NCI-H2029 treated with DMSO at 0.1 percent for 48 hours (cell line): ENCODE measurements around the gene ART5.

ENCODE experiments used
- DNase-seq: peaks from one replicate; lab custom pipeline; 2025; lab: John Stamatoyannopoulos, UW

Gene ART5, protein sequence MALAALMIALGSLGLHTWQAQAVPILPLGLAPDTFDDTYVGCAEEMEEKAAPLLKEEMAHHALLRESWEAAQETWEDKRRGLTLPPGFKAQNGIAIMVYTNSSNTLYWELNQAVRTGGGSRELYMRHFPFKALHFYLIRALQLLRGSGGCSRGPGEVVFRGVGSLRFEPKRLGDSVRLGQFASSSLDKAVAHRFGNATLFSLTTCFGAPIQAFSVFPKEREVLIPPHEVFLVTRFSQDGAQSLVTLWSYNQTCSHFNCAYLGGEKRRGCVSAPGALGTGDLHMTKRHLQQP

DNA sequence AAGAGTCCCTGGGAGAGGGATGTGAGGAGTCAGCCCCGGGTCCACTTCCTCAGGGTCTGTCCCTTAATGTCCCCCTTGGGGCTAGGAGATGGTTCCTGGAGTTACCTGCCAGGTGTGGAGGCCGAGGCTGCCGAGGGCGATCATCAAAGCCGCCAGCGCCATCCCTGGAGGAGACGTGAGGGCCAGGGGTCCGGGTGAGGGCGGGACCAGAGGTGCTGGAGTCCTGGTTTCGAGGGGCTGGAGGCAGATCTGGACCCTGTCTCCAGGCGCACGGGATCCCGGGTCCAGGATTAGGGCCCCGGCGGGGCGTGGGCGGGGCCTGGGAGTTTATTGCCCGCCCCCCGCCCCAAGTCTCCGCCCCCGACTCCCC lies at the start of gene ART5:
ART5 (minus strand) TSS at position 292 of the 370 bp plus-strand sequence; CDS start at position 162, 130 bp downstream.
- DNase-seq: no peak

DNA sequence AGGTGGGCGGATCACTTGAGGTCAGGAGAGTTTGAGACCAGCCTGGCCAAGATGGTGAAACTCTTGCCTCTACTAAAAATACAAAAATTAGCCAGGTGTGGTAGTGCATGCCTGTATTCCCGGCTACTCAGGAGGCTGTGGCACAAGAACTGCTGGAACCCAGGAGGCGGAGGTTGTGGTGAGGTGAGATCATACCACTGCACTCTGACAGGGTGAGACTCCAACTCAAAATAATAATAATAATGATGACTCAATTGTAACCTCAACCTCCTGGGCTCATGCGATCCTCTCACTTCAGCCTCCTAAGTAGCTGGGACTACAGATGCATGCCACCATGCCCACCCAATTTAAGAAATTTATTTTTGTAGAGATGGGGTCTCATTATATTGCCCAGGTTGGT lies 45.0 kb upstream of the ART5 start:
- no peak for DNase-seq

DNA sequence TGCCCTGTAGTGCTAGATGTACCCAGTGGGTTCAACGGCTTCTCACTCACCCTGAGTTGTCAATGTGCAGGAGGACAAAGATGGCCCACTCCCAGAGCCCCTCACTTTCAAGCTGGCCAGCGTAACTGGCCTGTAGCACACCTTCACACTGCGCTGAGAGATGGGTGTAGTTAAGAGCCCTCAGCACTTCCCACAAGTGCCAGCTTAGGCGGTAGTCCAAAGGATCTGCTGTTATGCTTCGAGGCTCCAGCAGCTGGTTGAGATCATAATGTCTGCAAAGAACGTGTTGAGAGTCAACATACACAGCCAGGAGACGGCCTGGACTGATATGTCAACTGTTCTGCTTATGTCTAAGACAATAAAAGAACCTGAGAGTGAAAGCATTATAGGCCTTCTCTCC lies 44.1 kb upstream of the ART5 start:
- peak; percentile 58 for DNase-seq

DNA sequence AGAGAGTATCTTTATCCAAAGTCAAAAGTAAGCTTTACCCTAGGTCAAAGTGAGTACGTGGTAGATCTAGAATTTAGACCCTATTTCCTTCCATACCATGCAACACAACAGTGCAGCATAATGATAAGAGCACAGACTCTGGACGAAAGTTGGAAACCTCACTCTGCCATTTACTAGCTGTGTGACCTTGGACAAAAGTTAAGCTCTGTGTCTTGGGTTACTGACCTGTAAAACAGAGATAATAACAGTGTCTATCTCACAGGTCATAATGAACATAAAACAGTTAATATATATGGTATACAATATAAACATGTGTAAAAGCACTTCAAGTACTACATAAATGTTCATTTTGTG lies 43.0 kb upstream of the ART5 start:
- DNase-seq: no peak

DNA sequence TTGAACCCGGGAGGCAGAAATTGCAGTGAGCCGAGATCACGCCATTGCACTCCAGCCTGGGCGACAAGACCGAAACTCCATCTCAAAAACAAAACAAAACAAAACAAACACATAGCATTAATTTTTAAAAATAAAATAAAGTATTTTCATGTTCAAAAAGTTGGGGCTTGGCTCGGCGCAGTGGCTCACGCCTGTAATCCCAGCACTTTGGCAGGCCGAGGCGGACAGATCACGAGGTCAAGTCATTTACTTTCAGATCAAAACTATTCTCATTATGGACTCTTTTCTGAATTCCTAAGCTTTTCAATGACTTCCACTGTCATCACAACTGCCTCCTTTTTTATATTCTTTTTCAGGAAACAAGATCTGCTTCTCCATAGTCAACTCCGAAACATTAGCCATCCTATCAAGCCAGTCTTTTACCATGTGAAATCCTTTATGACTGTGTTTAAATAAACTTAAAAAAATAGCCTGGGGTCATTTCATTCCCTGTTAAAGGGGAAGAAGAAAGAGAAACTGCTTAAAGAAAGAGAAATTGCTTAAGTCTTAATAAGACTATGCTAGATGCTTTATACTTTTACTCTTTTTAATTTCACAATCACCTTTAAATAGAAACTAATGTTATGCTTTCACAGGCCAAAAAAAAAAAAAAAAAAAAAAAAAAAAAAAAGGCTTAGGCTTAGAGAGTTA lies 42.5 kb upstream of the ART5 start:
- no peak for DNase-seq

DNA sequence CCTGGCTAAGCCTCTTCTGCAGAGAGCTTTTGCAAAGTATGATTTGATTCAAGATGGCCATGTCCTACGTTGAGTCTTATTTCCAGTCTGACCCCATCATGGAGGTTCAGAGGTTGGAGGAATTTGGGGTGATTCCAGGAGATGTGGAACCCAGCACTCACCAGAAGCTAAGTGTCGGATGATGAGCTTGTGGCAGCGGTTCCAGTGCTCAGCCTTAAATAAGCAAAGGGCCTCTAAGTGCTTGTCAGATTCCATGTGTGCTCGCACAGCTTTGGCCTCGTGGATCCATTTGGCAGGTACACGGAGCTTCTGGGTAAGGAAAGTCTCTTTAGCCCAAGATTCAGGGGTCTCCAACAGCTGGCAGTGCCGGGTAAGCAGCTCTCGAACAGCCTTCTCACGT lies 41.2 kb upstream of the ART5 start:
- DNase-seq: no peak

DNA sequence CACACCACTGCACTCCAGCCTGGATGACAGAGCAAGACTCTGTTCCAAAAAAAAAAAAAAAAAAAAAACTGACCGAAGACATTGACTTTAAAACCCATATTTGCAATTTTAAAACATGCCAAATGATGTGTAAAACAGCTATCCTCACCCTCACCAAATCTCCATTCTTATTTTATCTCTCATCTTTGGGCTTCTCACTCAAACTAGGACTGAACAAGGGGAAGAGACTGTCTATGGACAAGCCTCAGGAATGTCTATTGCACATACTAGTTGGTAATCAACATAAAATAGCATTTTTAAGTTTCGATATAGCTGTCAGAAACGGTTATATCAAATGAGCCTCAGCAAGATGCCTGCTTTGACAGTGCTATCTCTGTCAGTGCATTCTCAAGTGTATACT lies 37.3 kb upstream of the ART5 start:
- no peak for DNase-seq

DNA sequence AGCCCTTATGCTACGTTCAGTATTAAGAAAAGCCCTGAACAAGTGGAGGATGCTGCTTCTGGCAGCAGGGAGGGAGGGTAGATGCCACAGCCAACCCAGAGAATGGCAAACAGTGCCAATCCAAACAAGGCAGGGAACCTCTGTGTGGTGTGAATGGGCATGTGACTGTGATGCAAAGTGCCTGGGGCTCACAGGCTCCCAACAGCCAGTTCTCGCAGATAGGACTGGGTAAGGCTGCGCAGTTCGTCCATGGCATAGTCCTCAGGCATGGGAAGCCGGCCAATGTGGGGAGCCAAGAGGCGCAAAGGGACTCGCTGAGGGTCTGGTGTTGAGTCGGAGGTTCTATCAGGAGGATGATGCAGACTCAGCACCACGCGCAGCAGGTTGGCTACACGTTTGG lies 34.2 kb upstream of the ART5 start:
- no peak for DNase-seq

DNA sequence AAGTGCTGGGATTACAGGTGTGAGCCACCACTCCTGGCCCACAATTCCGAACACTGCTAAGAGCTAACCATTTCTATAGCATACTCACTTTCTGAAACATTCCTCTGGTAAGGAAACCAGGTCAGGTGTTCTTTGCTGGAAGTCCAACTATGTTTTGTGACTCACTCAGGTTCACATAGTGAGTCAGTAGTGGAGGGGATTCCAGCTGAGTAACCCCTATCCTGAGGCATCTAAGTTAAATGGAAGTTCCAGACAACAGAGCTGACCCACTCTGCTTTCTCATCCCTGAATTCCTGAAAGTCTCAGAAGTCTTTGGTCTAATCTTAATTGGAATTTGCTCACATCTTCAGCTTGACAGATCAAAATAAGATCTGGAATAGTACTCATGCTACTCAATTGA lies 32.4 kb upstream of the ART5 start:
- no peak for DNase-seq

DNA sequence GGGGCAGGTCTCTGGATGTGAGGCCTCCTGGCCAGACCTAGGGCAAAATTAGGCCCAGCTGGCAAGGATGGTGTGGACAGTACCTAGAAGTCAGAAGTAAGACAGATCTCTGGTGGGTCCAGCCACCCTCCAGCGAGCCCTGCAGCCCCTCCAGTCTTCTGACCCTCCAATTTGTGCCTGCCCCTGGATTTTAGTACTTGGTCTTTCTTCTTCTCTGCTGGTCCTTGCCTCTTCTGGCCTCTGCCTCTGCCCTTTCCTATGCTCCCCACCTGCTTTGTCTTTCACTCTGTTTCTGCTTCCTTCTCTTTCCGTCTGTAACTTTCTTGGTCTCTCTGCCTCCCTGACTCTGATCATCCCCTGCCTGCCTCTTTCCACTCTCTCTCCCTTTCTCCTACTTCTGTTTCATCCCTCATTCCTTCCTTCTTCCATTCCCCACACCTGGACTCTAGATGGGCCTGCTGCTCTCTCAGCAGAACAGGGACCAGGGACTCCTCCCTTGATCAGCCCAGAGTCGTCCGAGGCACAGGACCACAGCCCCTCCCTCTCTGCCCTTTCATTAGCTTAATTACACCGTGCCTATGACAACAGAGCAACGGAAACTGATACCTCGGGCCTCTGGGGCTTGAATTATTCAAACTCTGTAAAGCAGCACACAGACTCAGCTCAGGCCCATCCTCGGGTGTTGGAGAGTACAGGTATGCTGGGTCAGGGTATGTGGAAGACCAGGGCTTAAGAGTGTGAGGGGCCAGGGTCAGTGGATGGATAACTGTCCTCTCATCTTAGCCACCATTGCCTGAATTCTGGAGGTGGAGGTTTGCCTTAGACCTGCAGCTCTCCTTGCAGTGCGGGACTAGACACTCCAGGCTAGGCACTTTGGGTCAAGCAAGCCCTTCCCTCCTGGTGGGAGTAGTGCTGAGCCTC lies 29.8 kb upstream of the ART5 start, which contains the start of gene CHRNA10:
CHRNA10 (minus strand) TSS at position 51 of the 921 bp plus-strand sequence. CDS start 72 bp downstream, outside the sequence.
- no peak for DNase-seq

DNA sequence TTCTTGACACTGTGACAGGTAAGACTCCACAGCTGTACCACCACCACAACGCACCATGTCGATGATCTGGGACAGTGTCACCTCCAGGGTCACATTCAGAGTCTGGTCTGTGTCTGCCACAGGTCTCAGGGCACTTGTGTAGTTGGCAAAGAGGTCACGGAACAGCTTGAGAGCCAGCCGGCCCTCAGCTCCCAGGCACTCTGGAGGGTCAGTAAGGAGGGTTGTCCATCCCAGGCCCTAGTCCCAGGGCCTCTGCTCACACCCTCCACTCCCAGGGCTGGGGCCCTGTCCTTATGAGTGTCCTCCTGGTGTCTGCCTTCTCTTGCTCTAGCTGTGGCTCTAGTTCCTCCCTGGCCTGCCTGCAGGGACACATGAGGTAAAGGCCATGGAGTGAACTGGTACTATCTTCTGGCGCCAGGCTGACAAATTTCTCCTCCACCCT lies 28.0 kb upstream of the ART5 start:
- no peak for DNase-seq

DNA sequence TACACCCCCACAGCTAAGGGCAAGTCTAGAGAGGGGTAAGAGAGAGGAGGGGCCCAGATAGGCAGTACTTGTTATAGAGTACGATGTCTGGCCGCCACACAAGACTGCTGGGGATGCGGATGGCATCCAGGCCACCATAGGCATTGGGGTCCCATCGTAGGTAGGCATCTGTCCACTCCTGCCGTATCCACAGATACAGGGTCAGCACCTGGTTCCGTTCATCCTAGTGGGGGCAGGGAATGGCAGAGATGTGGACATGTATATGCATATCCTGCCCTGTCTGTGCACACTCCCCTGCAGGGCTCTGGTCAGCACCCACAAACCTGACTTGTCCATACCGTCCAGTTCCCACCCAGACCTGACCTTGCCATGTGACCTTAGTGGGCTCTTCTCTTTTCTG lies 27.3 kb upstream of the ART5 start:
- no peak for DNase-seq

DNA sequence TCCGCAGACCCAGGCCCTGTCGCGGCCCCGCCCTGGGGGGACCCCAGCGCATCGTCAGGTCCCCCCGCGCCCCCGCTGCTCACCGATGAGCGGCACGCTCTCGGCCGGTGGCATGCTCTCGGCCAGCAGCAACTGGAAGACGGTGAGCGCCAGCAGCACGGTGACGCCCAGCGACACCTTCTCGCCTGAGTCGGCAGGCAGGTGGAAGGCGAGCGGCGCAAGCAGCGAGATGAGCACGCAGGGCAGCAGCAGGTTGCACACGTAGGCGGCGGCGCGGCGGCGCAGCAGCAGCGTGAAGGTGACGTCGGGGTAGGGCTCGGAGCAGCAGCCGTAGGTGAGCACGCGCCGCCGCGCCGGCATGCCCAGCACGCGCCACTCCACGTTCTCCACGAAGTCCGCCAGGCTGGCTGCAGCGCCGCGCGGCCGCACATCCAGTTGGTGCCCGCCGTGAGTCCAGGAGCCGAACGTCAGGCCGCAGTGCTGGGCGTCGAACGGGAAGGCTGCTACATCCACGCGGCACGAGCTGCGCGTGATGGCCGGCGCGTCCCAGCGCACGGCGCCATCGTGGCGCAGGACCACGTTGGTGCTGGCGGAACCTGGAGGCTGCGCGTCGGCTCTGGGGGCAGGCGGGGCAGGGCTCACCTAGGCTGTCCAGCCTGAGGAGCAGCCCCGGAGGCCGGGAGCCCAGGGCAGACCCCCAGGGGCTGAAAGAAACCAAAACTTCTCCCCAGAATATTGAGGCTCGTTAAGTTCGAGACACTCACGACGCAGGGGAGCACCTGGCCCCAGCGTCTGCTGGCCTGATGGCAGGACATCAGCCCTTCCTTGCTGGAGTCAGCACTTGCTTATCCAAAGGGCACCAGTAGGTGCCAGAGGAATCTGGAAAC lies 25.6 kb upstream of the ART5 start:
- DNase-seq: no peak

DNA sequence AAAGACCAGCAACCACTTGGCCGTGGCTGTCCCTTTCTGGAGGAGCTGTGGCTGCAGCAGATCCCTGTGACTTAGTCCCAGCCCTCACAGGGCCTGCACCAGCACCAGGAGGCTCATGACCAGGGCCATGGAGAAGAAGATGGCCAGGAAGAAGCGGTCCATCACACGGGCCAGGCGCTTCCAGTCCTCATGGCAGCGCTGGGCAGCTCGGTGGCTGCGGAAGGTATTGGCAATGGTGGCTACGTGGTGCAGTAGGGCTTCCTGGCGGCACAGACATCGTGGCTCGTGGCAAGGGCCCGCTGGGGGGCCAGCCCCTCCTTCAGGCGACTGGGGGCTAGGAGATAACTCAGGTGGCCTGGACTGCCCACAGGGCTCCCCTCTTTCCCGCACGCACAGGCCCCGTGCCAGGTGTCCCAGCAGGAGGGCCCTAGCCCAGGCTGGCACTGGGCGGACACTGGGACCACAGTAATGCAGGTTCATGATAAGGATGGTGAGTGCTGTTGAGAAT lies 24.3 kb upstream of the ART5 start:
- no peak for DNase-seq

DNA sequence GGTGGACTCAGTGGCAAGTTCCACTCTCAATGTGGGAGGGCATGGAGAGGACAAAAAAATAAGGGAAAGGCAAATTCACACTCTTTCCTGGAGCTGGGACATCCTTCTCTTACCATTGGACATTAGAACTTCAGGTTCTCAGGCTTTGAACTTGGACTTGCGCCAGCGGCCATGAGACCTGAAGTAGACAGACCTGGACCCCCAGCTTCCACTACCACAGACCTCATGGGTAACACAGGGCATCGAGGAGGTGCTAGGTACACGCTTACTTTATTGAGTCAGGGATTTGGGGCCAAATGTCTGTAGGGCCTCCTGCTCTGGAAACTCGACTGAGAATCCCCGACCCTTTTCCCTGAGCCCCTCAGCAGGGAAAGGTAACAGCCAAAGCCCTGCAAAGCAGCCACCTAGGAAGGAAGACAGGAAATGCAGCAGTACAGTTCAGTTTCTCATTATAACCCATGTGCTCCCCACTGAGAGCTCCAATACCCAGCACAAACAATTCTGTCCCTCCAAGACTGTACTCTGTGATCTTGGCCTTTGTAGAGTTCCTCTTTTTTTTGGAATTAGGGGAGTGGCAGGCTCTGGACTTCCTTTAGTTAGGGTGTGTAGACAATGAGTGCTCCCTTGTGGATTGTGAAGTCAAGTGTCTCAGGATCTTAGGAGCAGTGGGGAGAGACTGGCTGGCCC lies 23.7 kb upstream of the ART5 start:
- DNase-seq: no peak

DNA sequence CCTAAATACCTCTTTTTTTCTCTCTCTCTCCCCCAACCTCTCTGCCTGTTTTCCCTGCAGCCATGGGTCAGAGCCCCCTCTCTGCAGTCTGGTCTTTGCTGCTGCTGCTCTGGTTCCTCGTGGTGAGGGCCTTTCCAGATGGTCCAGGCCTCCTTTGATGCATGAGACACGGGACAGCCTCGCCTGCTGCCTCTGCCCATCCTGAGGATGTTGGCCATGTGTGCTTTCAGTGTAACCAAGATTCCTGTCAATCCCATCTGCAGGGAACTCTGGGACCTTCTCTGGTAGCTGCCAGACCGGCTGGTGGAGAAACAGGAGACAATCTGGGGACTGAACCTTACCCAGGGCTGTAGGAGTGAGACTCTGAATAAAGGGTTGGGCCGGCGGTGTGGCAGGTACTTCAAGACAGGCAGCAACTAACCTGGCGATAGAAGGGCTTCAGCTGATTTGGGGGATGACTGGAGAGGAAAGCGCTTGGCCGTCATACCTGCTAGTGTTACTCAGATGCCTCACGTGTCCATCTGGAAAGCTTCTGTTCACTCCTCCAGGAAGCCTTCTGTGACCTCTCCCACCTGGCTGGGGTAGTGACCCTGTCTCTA lies 22.3 kb upstream of the ART5 start:
- DNase-seq: no peak

DNA sequence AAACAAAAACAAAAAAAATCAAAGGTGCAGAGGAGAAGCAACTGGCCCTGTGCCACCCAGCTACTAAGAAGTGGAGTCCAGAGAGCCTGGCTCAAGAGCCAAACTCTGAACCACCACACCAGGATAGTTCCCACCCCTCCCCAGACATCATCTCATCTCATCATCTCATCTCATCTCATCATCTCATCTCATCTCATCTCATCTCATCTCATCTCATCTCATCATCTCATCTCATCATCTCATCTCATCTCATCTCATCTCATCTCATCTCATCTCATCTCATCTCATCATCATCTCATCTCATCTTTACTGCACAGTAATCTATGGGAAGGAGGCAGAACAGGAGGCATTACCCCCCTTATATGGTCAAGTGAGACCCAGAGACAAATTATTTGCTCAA lies 21.1 kb upstream of the ART5 start:
- no peak for DNase-seq

DNA sequence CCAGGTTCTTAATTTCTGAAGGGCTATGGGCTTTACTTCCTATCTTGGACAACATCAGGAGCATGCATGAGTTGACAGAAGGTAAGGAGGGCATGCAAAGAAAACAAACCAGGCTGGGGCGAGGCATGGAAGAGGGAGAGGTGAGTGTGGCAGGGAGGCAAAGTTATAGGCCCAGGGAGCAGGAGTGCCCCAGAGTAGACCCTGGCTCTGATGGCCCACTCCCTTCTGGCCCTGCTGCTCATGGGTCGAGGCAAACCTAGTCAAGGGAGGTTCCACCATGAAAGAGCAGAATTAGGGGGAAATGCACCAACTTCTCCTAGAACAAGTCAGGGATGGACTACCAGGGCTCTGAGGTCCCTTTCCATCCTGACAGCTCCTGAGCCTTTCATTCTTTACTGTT lies 19.2 kb upstream of the ART5 start:
- no peak for DNase-seq

DNA sequence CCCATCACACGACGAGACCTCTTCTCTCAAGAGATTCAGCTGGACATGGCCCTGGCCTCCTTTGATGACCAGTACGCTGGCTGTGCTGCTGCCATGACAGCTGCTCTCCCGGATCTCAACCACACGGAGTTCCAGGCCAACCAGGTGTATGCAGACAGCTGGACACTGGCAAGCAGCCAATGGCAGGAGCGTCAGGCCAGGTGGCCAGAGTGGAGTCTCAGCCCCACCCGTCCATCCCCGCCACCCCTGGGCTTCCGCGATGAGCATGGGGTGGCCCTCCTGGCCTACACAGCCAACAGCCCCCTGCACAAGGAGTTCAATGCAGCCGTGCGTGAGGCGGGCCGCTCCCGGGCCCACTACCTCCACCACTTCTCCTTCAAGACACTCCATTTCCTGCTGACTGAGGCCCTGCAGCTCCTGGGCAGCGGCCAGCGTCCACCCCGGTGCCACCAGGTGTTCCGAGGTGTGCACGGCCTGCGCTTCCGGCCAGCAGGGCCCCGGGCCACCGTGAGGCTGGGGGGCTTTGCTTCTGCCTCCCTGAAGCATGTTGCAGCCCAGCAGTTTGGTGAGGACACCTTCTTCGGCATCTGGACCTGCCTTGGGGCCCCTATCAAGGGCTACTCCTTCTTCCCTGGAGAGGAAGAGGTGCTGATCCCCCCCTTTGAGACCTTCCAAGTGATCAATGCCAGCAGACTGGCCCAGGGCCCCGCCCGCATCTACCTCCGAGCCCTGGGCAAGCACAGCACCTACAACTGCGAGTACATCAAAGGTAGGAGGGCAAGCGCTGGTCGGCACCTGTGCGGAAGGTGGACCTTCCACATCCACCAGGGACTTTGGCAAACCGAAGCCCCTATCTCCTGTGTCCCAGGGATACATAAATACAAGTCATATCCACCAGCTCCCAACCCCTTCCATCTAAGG lies 18.1 kb upstream of the ART5 start:
- no peak for DNase-seq
